Large intestine (tissue), 3 donors: ENCODE measurements around the gene CBY2. TPM values are rescaled to one million over a fixed set of nuclear protein-coding genes. Genes with fewer than 3 reads are reported as not detected.

Experiments used
- DNase-seq, 2 donors: peaks; one replicate each; pipeline versions ENCODE4 v3.0.0 to v3.0.0-alpha.2; 2013
- H3K27ac ChIP-seq: one replicate; pipeline ENCODE4 v1.5.1; 2013; ENCODE audit warnings: low read length
- H3K27me3 ChIP-seq: 2 replicates; pipeline ENCODE4 v1.6.1; 2013; ENCODE audit warnings: low read length; ENCODE audit not compliant: control insufficient read depth, insufficient read depth
- H3K36me3 ChIP-seq: 2 replicates; pipeline ENCODE4 v1.6.1; 2013; ENCODE audit warnings: low read length; ENCODE audit not compliant: control insufficient read depth, insufficient read depth
- H3K4me1 ChIP-seq: one replicate; pipeline ENCODE4 v1.6.1; 2013; ENCODE audit warnings: low read length; ENCODE audit not compliant: control insufficient read depth, insufficient read depth
- H3K4me3 ChIP-seq: one replicate; pipeline ENCODE4 v1.5.1; 2013; ENCODE audit warnings: low read length
- H3K9me3 ChIP-seq: one replicate; pipeline ENCODE4 v1.6.1; 2013; ENCODE audit warnings: mild to moderate bottlenecking, low read depth, low read length, moderate library complexity; ENCODE audit not compliant: control insufficient read depth
- WGBS: methylation state at CpG from one replicate; pipeline ENCODE4 v1.1.5; 2013; ENCODE audit warnings: low lambda C conversion rate; ENCODE audit not compliant: insufficient coverage; 5-methylcytosine and 5-hydroxymethylcytosine counted together
- polyA plus RNA-seq: library from polyadenylated mRNA; unstranded; fragments of 120-200 nt; gene quantifications from one replicate; pipeline ENCODE4 v1.2.1, GENCODE V29; 2013

Gene CBY2
- polyA plus RNA-seq, 1 donor, result not detected

- Histone ChIP-seq H3K4me3 (no peak overlapping the region), H3K27ac (no peak overlapping the region), H3K9me3 (peaks cover 10% of the 10 kb centered on the region), H3K4me1 (no peaks in the 10 kb centered on the region), H3K36me3 (no peaks in the 10 kb centered on the region), H3K27me3 (no peaks in the 10 kb centered on the region)
- no CpG with 5 or more reads among the region's 3 CpGs for WGBS
- DNase-seq, result no peak
Observed at GRCh38 chr13:45715351-45715750, 13.2 kb downstream of the CBY2 start.

GRCh38 chr13:45717349-45717748 lies 15.2 kb downstream of the CBY2 start:
- Histone ChIP-seq H3K4me3 (no peak overlapping the region), H3K9me3 (peaks cover 10% of the 10 kb centered on the region), H3K4me1 (no peaks in the 10 kb centered on the region), H3K36me3 (no peaks in the 10 kb centered on the region), H3K27ac (no peak overlapping the region), H3K27me3 (no peaks in the 10 kb centered on the region)
- DNase-seq, result no peak
- no CpG with 5 or more reads among the region's 1 CpG for WGBS

GRCh38 chr13:45718063-45718462 lies 15.9 kb downstream of the CBY2 start:
- no peaks in the 10 kb centered on the region for H3K36me3 ChIP-seq
- no peak overlapping the region for H3K4me3 ChIP-seq
- 70% methylated on average over 2 of the region's 5 CpGs for WGBS
- no peaks in the 10 kb centered on the region for H3K4me1 ChIP-seq
- no peak overlapping the region for H3K27ac ChIP-seq
- peaks cover 7% of the 10 kb centered on the region for H3K9me3 ChIP-seq
- DNase-seq, result no peak
- no peaks in the 10 kb centered on the region for H3K27me3 ChIP-seq

- no peak for DNase-seq
- no CpG with 5 or more reads among the region's 1 CpG for WGBS
Observed at GRCh38 chr13:45718992-45719391, 16.9 kb downstream of the CBY2 start.

GRCh38 chr13:45721203-45721731 lies 19.1 kb downstream of the CBY2 start:
- WGBS, result no CpG with 5 or more reads among the region's 5 CpGs
- Histone ChIP-seq H3K27ac (no peak overlapping the region), H3K4me1 (no peaks in the 10 kb centered on the region), H3K27me3 (no peaks in the 10 kb centered on the region), H3K4me3 (no peak overlapping the region), H3K36me3 (no peaks in the 10 kb centered on the region), H3K9me3 (no peaks in the 10 kb centered on the region)
- no peak for DNase-seq

More at GRCh38 chr13:45718992-45719391, 16.9 kb downstream of the CBY2 start:
- Histone ChIP-seq H3K27me3 (no peaks in the 10 kb centered on the region), H3K27ac (no peak overlapping the region), H3K4me3 (no peak overlapping the region), H3K9me3 (no peaks in the 10 kb centered on the region), H3K36me3 (no peaks in the 10 kb centered on the region), H3K4me1 (no peaks in the 10 kb centered on the region)

- H3K27ac ChIP-seq, result no peak overlapping the region
- H3K36me3 ChIP-seq, result no peaks in the 10 kb centered on the region
- DNase-seq, result no peak
- no peak overlapping the region for H3K4me3 ChIP-seq
- WGBS, result no CpG with 5 or more reads among the region's 2 CpGs
- H3K27me3 ChIP-seq, result no peaks in the 10 kb centered on the region
- no peaks in the 10 kb centered on the region for H3K4me1 ChIP-seq
- no peaks in the 10 kb centered on the region for H3K9me3 ChIP-seq
Observed at GRCh38 chr13:45723798-45724197, 21.7 kb downstream of the CBY2 start.

GRCh38 chr13:45728759-45729158 lies 26.6 kb downstream of the CBY2 start:
- Histone ChIP-seq H3K4me3 (no peak overlapping the region), H3K4me1 (no peaks in the 10 kb centered on the region), H3K27ac (no peak overlapping the region), H3K9me3 (no peaks in the 10 kb centered on the region), H3K27me3 (peaks cover 3% of the 10 kb centered on the region), H3K36me3 (no peaks in the 10 kb centered on the region)
- 100% methylated on average over 1 of the region's 6 CpGs for WGBS
- DNase-seq, result no peak

GRCh38 chr13:45731455-45731854 lies 29.3 kb downstream of the CBY2 start:
- no peak overlapping the region for H3K27ac ChIP-seq
- no peaks in the 10 kb centered on the region for H3K9me3 ChIP-seq
- no peaks in the 10 kb centered on the region for H3K4me1 ChIP-seq
- WGBS, result 20% methylated on average over 1 of the region's 3 CpGs
- no peaks in the 10 kb centered on the region for H3K36me3 ChIP-seq
- H3K4me3 ChIP-seq, result no peak overlapping the region
- no peak for DNase-seq
- H3K27me3 ChIP-seq, result peaks cover 3% of the 10 kb centered on the region

GRCh38 chr13:45732916-45733315 lies 30.8 kb downstream of the CBY2 start:
- Histone ChIP-seq H3K27ac (no peak overlapping the region), H3K4me1 (no peaks in the 10 kb centered on the region), H3K27me3 (peaks cover 3% of the 10 kb centered on the region), H3K9me3 (no peaks in the 10 kb centered on the region), H3K36me3 (no peaks in the 10 kb centered on the region), H3K4me3 (no peak overlapping the region)
- no peak for DNase-seq
- no CpG with 5 or more reads among the region's 5 CpGs for WGBS

- WGBS, result 93% methylated on average over 2 of the region's 5 CpGs
- Histone ChIP-seq H3K27ac (no peak overlapping the region), H3K9me3 (no peaks in the 10 kb centered on the region), H3K27me3 (peaks cover 3% of the 10 kb centered on the region), H3K4me3 (no peak overlapping the region), H3K36me3 (no peaks in the 10 kb centered on the region), H3K4me1 (no peaks in the 10 kb centered on the region)
- no peak for DNase-seq
Observed at GRCh38 chr13:45733361-45733760, 31.2 kb downstream of the CBY2 start.

GRCh38 chr13:45737571-45738017 lies 35.5 kb downstream of the CBY2 start:
- no peaks in the 10 kb centered on the region for H3K27me3 ChIP-seq
- no peaks in the 10 kb centered on the region for H3K9me3 ChIP-seq
- H3K36me3 ChIP-seq, result no peaks in the 10 kb centered on the region
- no peak overlapping the region for H3K4me3 ChIP-seq
- DNase-seq, result no peak
- no CpG with 5 or more reads among the region's 2 CpGs for WGBS
- H3K4me1 ChIP-seq, result no peaks in the 10 kb centered on the region
- no peak overlapping the region for H3K27ac ChIP-seq
